CD4-positive, alpha-beta T cell treated with Interleukin-2 at 100 ng/mL for 4 hours (primary cell): ENCODE results near the gene TP53I11.

ENCODE experiments used
- DNase-seq: peaks from one replicate; pipeline ENCODE4 v3.0.0-alpha.2; 2020; ENCODE audit warnings: low spot score

Gene TP53I11

GRCh38 chr11:44950625-44951476 lies at the start of gene TP53I11:
Gene TP53I11 (minus strand): TSS chr11:44950883. CDS start chr11:44938335, 12,548 bp downstream.
- peak; percentile 65 for DNase-seq

GRCh38 chr11:44999068-44999467 lies 48.4 kb upstream of the TP53I11 start:
- DNase-seq: no peak

GRCh38 chr11:44998051-44998450 lies 47.4 kb upstream of the TP53I11 start:
- no peak for DNase-seq

GRCh38 chr11:44997566-44997965 lies 46.9 kb upstream of the TP53I11 start:
- DNase-seq: no peak

- DNase-seq: no peak
Measured at GRCh38 chr11:44994753-44995152, 44.1 kb upstream of the TP53I11 start.

- no peak for DNase-seq
Measured at GRCh38 chr11:44993971-44994704, 43.5 kb upstream of the TP53I11 start.

GRCh38 chr11:44992774-44993173 lies 42.1 kb upstream of the TP53I11 start:
- no peak for DNase-seq

GRCh38 chr11:44992181-44992582 lies 41.5 kb upstream of the TP53I11 start:
- DNase-seq: no peak

GRCh38 chr11:44990665-44991064 lies 40.0 kb upstream of the TP53I11 start:
- DNase-seq: no peak

GRCh38 chr11:44989831-44990566 lies 39.3 kb upstream of the TP53I11 start:
- no peak for DNase-seq

GRCh38 chr11:44988981-44989635 lies 38.4 kb upstream of the TP53I11 start:
- DNase-seq: no peak

GRCh38 chr11:44988111-44988510 lies 37.4 kb upstream of the TP53I11 start:
- DNase-seq: no peak

GRCh38 chr11:44987506-44987905 lies 36.8 kb upstream of the TP53I11 start:
- DNase-seq: no peak

GRCh38 chr11:44986315-44986714 lies 35.6 kb upstream of the TP53I11 start:
- DNase-seq: no peak

GRCh38 chr11:44985721-44986120 lies 35.0 kb upstream of the TP53I11 start:
- no peak for DNase-seq

- DNase-seq: peak; percentile 27
Measured at GRCh38 chr11:44983786-44984185, 33.1 kb upstream of the TP53I11 start.

GRCh38 chr11:44982496-44983062 lies 31.9 kb upstream of the TP53I11 start:
- no peak for DNase-seq

- DNase-seq: no peak
Measured at GRCh38 chr11:44980533-44981427, 30.1 kb upstream of the TP53I11 start.

- no peak for DNase-seq
Measured at GRCh38 chr11:44979543-44980399, 29.1 kb upstream of the TP53I11 start.

GRCh38 chr11:44978961-44979331 lies 28.3 kb upstream of the TP53I11 start:
- no peak for DNase-seq
